ENCODE measurements around the gene EFNA5.

EFNA5 gene

GRCh38 chr5:107672211-107673038 lies 1.7 kb upstream of the EFNA5 start:
- peak; percentile 28 for DNase-seq

GRCh38 chr5:107671742-107672210 lies 1.0 kb upstream of the EFNA5 start:
- DNase-seq = no peak

- no peak for DNase-seq
Measured at GRCh38 chr5:107670087-107670931, 428 bp downstream of the EFNA5 start.

- DNase-seq = no peak
Measured at GRCh38 chr5:107669096-107670031, 1.4 kb downstream of the EFNA5 start.

GRCh38 chr5:107668154-107669095 lies 2.3 kb downstream of the EFNA5 start:
- DNase-seq = no peak

- no peak for DNase-seq
Measured at GRCh38 chr5:107666051-107666655, 4.6 kb downstream of the EFNA5 start.

- DNase-seq = no peak
Measured at GRCh38 chr5:107665036-107665570, 5.6 kb downstream of the EFNA5 start.

- no peak for DNase-seq
Measured at GRCh38 chr5:107663697-107664096, 7.0 kb downstream of the EFNA5 start.

GRCh38 chr5:107661650-107662044 lies 9.1 kb downstream of the EFNA5 start:
- DNase-seq = no peak

GRCh38 chr5:107661038-107661649 lies 9.6 kb downstream of the EFNA5 start:
- DNase-seq = no peak

- no peak for DNase-seq
Measured at GRCh38 chr5:107658528-107658927, 12.2 kb downstream of the EFNA5 start.

GRCh38 chr5:107655831-107656230 lies 14.9 kb downstream of the EFNA5 start:
- DNase-seq = no peak

- no peak for DNase-seq
Measured at GRCh38 chr5:107654827-107655226, 15.9 kb downstream of the EFNA5 start.

- DNase-seq = no peak
Measured at GRCh38 chr5:107653685-107654084, 17.1 kb downstream of the EFNA5 start.

GRCh38 chr5:107652839-107653607 lies 17.7 kb downstream of the EFNA5 start:
- DNase-seq = no peak

- no peak for DNase-seq
Measured at GRCh38 chr5:107652408-107652807, 18.3 kb downstream of the EFNA5 start.

- no peak for DNase-seq
Measured at GRCh38 chr5:107651325-107651724, 19.4 kb downstream of the EFNA5 start.

- no peak for DNase-seq
Measured at GRCh38 chr5:107646418-107646817, 24.3 kb downstream of the EFNA5 start.

GRCh38 chr5:107640568-107640967 lies 30.2 kb downstream of the EFNA5 start:
- DNase-seq = no peak

- no peak for DNase-seq
Measured at GRCh38 chr5:107639990-107640389, 30.7 kb downstream of the EFNA5 start.
